GM12878 (cell line): ENCODE data around the gene ART3. TPM values are rescaled to one million over a fixed set of nuclear protein-coding genes. Genes with fewer than 3 reads are reported as not detected.

Experiments used
- ASH2L ChIP-seq: fragments of 300-600, 200-600 bp; sonication (generic); IDR thresholded peaks from 2 replicates; pipeline ENCODE4 v1.6.1; 2017; ENCODE audit warnings: low read depth, mild to moderate bottlenecking, borderline replicate concordance
- BACH1 ChIP-seq: fragments of 450-650 bp; IDR thresholded peaks from 2 replicates; pipeline ENCODE4 v1.6.1; 2017; ENCODE audit warnings: mild to moderate bottlenecking, borderline replicate concordance
- BMI1 ChIP-seq: fragments of 450-650 bp; IDR thresholded peaks from 2 replicates; pipeline ENCODE4 v1.6.1; 2016; ENCODE audit warnings: mild to moderate bottlenecking, moderate library complexity, borderline replicate concordance
- CREB1 ChIP-seq: IDR thresholded peaks from 2 replicates; pipeline ENCODE4 v1.6.1; 2012; ENCODE audit warnings: low read depth, mild to moderate bottlenecking, inconsistent platforms
- DPF2 ChIP-seq: fragments of 450-650 bp; IDR thresholded peaks from 2 replicates; pipeline ENCODE4 v1.6.1; 2017; ENCODE audit warnings: mild to moderate bottlenecking
- ESRRA ChIP-seq: IDR thresholded peaks from 2 replicates; pipeline ENCODE4 v1.6.1; 2012; ENCODE audit warnings: mild to moderate bottlenecking, low read length, improper control_type of control experiment
- FOXK2 ChIP-seq: fragments of 450-650 bp; IDR thresholded peaks from 2 replicates; pipeline ENCODE4 v1.6.1; 2017; ENCODE audit warnings: mild to moderate bottlenecking, moderate library complexity
- KDM1A ChIP-seq: fragments of 200-600 bp; sonication (generic); IDR thresholded peaks from 2 replicates; pipeline ENCODE4 v1.6.1; 2016; ENCODE audit warnings: borderline replicate concordance
- MTA3 ChIP-seq: IDR thresholded peaks from 2 replicates; pipeline ENCODE4 v1.6.1; 2012; ENCODE audit warnings: low read length, inconsistent platforms, borderline replicate concordance
- TCF3 ChIP-seq: IDR thresholded peaks from 2 replicates; pipeline ENCODE4 v1.6.1; 2012; ENCODE audit warnings: low read depth, mild to moderate bottlenecking, low read length, borderline replicate concordance; ENCODE audit not compliant: insufficient read depth
- YY1 ChIP-seq: IDR thresholded peaks from 2 replicates; pipeline ENCODE4 v1.6.1; 2011; ENCODE audit warnings: low read depth, mild to moderate bottlenecking, low read length
- ZNF217 ChIP-seq: fragments of 450-650 bp; IDR thresholded peaks from 2 replicates; pipeline ENCODE4 v1.6.1; 2017; ENCODE audit warnings: antibody characterized with exemption, mild to moderate bottlenecking
- ZZZ3 ChIP-seq: IDR thresholded peaks from 2 replicates; pipeline ENCODE4 v1.6.1; 2011; ENCODE audit warnings: low read depth; ENCODE audit not compliant: control insufficient read depth, insufficient read length
- polyA plus RNA-seq, 11 experiments: library from polyadenylated mRNA; depleted of rRNA in 4 of 11; unstranded in 6 of 11; stranded (reverse) in 5 of 11; fragments of >200 nt; fragmentation: Nextera tagmentation in 4 of 11; fragmentation: Illumina TruSeq in 1 of 11; extraction: Ambion mirVana in 4 of 11; extraction: Trizol in 1 of 11; gene quantifications; 1 replicate in 1 of 11; 2 replicates in 10 of 11; pipeline versions ENCODE4 v1.2.1 to v1.2.3, GENCODE V29; 2011 to 2016; ENCODE audit warnings: inconsistent platforms in 2 of 11, missing spikeins in 2 of 11, low read depth in 1 of 11
- total RNA-seq, 4 experiments: library from RNA; depleted of rRNA in 3 of 4; stranded (reverse); fragments of >200 nt in 3 of 4; fragmentation: Illumina TruSeq in 1 of 4; extraction: Trizol in 1 of 4; gene quantifications; 2 replicates each; pipeline versions ENCODE4 v1.2.1 to v1.2.3, GENCODE V29; 2013 to 2021
- TF ChIP-seq, protein P1 (sequence below): fragments of 450-650 bp; formaldehyde crosslinking; IDR thresholded peaks from 2 replicates; pipeline ENCODE4 v1.4.0; 2020; ENCODE audit warnings: mild to moderate bottlenecking, moderate library complexity
- TF ChIP-seq, protein P2 (sequence below): fragments of 450-650 bp; IDR thresholded peaks from 2 replicates; pipeline ENCODE4 v1.6.1; 2016; ENCODE audit warnings: mild to moderate bottlenecking
- TF ChIP-seq, protein P3 (sequence below): fragments of 450-650 bp; IDR thresholded peaks from 2 replicates; pipeline ENCODE4 v1.6.1; 2017; ENCODE audit warnings: mild to moderate bottlenecking, moderate library complexity
- TF ChIP-seq, protein P4 (sequence below): fragments of 450-650 bp; IDR thresholded peaks from 2 replicates; pipeline ENCODE4 v1.6.1; 2017; ENCODE audit warnings: low read depth, mild to moderate bottlenecking, moderate library complexity
- TF ChIP-seq, protein P5 (sequence below): IDR thresholded peaks from 2 replicates; pipeline ENCODE4 v1.6.1; 2011; ENCODE audit warnings: borderline replicate concordance, low read depth, mild to moderate bottlenecking, moderate library complexity, low read length; ENCODE audit not compliant: insufficient read depth, poor library complexity, severe bottlenecking

ART3 gene
- total and polyA plus RNA-seq, 10 of the 15 experiments (the other 5 are each of a cell fraction or from before 2014, with no cell fraction given): 0.18 to 0.50 (median 0.26) TPM; not detected in 6

DNA sequence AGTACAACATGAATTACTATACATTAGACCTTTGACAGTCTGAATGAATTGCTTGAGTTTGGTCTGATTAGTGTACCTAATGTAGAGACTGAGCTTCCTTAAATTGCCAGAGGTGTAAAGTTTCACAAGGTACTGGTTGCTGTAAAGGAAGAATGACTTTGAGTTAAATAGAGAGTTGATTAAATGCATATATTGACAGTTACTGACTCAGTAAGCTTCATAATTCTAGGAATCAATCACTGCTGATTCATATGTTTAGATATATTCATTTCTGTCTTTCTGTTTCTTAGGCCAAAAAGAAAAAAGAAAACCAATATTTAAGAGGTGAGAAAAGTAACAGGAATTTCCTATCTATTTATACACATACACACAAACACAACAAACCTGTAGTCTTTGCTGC is 16.2 kb upstream of the ART3 start (continued):
- TF ChIP-seq, protein P1, sequence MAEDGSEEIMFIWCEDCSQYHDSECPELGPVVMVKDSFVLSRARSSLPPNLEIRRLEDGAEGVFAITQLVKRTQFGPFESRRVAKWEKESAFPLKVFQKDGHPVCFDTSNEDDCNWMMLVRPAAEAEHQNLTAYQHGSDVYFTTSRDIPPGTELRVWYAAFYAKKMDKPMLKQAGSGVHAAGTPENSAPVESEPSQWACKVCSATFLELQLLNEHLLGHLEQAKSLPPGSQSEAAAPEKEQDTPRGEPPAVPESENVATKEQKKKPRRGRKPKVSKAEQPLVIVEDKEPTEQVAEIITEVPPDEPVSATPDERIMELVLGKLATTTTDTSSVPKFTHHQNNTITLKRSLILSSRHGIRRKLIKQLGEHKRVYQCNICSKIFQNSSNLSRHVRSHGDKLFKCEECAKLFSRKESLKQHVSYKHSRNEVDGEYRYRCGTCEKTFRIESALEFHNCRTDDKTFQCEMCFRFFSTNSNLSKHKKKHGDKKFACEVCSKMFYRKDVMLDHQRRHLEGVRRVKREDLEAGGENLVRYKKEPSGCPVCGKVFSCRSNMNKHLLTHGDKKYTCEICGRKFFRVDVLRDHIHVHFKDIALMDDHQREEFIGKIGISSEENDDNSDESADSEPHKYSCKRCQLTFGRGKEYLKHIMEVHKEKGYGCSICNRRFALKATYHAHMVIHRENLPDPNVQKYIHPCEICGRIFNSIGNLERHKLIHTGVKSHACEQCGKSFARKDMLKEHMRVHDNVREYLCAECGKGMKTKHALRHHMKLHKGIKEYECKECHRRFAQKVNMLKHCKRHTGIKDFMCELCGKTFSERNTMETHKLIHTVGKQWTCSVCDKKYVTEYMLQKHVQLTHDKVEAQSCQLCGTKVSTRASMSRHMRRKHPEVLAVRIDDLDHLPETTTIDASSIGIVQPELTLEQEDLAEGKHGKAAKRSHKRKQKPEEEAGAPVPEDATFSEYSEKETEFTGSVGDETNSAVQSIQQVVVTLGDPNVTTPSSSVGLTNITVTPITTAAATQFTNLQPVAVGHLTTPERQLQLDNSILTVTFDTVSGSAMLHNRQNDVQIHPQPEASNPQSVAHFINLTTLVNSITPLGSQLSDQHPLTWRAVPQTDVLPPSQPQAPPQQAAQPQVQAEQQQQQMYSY (CRISPR knock-in tag): no peak
- TF ChIP-seq BMI1: 0 out of 2 replicates have a peak, but pooled peaks have one; percentile 37
- TF ChIP-seq TCF3: 0 out of 2 replicates have a peak, but pooled peaks have one; percentile 59
- TF ChIP-seq YY1: no peak
- TF ChIP-seq, protein P2, sequence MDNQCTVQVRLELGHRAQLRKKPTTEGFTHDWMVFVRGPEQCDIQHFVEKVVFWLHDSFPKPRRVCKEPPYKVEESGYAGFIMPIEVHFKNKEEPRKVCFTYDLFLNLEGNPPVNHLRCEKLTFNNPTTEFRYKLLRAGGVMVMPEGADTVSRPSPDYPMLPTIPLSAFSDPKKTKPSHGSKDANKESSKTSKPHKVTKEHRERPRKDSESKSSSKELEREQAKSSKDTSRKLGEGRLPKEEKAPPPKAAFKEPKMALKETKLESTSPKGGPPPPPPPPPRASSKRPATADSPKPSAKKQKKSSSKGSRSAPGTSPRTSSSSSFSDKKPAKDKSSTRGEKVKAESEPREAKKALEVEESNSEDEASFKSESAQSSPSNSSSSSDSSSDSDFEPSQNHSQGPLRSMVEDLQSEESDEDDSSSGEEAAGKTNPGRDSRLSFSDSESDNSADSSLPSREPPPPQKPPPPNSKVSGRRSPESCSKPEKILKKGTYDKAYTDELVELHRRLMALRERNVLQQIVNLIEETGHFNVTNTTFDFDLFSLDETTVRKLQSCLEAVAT: no peak
- no peak for TF ChIP-seq ZZZ3
- 0 out of 2 replicates have a peak, but pooled peaks have one; percentile 20 for TF ChIP-seq KDM1A
- TF ChIP-seq BACH1: no peak
- TF ChIP-seq, protein P3, sequence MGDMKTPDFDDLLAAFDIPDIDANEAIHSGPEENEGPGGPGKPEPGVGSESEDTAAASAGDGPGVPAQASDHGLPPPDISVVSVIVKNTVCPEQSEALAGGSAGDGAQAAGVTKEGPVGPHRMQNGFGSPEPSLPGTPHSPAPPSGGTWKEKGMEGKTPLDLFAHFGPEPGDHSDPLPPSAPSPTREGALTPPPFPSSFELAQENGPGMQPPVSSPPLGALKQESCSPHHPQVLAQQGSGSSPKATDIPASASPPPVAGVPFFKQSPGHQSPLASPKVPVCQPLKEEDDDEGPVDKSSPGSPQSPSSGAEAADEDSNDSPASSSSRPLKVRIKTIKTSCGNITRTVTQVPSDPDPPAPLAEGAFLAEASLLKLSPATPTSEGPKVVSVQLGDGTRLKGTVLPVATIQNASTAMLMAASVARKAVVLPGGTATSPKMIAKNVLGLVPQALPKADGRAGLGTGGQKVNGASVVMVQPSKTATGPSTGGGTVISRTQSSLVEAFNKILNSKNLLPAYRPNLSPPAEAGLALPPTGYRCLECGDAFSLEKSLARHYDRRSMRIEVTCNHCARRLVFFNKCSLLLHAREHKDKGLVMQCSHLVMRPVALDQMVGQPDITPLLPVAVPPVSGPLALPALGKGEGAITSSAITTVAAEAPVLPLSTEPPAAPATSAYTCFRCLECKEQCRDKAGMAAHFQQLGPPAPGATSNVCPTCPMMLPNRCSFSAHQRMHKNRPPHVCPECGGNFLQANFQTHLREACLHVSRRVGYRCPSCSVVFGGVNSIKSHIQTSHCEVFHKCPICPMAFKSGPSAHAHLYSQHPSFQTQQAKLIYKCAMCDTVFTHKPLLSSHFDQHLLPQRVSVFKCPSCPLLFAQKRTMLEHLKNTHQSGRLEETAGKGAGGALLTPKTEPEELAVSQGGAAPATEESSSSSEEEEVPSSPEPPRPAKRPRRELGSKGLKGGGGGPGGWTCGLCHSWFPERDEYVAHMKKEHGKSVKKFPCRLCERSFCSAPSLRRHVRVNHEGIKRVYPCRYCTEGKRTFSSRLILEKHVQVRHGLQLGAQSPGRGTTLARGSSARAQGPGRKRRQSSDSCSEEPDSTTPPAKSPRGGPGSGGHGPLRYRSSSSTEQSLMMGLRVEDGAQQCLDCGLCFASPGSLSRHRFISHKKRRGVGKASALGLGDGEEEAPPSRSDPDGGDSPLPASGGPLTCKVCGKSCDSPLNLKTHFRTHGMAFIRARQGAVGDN: no peak
- TF ChIP-seq ZNF217: peak; percentile 100
- peak; percentile 96 for TF ChIP-seq MTA3
- peak; percentile 77 for TF ChIP-seq DPF2
- TF ChIP-seq ESRRA: no peak
- TF ChIP-seq, protein P4, sequence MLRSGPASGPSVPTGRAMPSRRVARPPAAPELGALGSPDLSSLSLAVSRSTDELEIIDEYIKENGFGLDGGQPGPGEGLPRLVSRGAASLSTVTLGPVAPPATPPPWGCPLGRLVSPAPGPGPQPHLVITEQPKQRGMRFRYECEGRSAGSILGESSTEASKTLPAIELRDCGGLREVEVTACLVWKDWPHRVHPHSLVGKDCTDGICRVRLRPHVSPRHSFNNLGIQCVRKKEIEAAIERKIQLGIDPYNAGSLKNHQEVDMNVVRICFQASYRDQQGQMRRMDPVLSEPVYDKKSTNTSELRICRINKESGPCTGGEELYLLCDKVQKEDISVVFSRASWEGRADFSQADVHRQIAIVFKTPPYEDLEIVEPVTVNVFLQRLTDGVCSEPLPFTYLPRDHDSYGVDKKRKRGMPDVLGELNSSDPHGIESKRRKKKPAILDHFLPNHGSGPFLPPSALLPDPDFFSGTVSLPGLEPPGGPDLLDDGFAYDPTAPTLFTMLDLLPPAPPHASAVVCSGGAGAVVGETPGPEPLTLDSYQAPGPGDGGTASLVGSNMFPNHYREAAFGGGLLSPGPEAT: peak; percentile 43; the same call in 1 of the 2 replicates
- no peak for TF ChIP-seq ASH2L
- no peak for TF ChIP-seq FOXK2
- TF ChIP-seq, protein P5, sequence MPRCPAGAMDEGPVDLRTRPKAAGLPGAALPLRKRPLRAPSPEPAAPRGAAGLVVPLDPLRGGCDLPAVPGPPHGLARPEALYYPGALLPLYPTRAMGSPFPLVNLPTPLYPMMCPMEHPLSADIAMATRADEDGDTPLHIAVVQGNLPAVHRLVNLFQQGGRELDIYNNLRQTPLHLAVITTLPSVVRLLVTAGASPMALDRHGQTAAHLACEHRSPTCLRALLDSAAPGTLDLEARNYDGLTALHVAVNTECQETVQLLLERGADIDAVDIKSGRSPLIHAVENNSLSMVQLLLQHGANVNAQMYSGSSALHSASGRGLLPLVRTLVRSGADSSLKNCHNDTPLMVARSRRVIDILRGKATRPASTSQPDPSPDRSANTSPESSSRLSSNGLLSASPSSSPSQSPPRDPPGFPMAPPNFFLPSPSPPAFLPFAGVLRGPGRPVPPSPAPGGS: peak; percentile 84
- TF ChIP-seq CREB1: peak; percentile 54; the same call in 1 of the 2 replicates
